Mammary epithelial cell (primary cell): ENCODE measurements around the gene FIZ1.

ENCODE experiments used
- EZH2 ChIP-seq: IDR thresholded peaks from 2 replicates; pipeline ENCODE4 v1.6.1; 2012; ENCODE audit warnings: low read length, inconsistent platforms, borderline replicate concordance
- TF ChIP-seq, protein P1 (sequence below), 2 donors: IDR thresholded peaks in 1 of 2; conservative IDR thresholded peaks in 1 of 2; 2 replicates each; pipeline ENCODE4 v1.5.1; 2011 to 2012; ENCODE audit warnings: inconsistent platforms in 2 of 2, low read length in 2 of 2, mild to moderate bottlenecking in 2 of 2, control low read depth in 1 of 2, low read depth in 1 of 2; ENCODE audit not compliant: insufficient read depth in 1 of 2; ENCODE audit errors: extremely low read depth in 1 of 2

DNA sequence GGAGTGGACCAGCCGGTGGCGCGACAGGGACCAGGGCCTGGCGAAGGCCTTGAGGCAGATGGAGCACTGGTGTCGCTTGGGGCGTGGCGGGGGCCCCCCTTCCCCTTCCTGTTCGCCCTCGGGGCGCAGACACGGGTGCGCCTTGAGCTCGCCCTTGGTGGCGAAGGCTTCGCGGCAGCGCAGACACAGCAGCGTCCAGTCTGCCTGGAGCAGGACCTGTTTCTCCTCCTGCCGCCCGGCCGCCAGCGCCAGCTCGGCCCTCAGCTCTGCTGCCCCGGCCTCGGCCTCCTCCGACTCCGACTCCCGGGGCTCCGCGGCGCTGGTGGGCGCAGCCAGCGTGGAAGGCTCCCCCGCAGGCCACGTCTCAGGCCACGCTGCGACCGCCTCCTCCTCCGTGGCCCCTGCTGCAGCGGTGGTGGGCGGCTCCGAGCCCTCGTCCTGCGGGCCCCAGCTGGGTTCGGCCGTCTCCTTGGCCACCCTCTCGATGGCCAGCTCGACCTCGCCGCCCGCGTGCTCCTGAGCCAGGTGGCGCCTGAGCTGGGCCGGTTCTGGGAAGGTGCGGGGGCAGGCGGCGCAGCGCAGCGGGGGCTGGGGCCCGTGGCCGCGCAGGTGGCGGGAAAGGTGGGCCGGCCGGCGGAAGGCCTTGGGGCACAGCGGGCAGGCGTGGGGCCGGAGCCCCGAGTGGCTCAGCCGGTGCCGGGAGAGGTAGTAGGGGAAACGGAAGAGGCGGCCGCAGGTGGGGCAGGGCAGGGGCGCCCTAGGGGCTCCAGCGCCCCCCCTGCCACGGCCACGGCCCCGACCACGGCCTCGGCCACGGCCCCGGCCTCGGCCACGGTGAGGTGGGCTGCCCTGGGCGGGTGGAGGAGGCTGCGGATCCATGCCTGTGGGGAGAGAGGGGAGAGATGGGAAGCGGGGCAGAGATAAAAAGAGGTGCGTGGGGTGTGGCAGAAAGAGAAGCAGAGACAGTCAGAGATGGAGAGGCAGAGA is 20.3 kb downstream of the FIZ1 start:
- TF ChIP-seq, protein P1, sequence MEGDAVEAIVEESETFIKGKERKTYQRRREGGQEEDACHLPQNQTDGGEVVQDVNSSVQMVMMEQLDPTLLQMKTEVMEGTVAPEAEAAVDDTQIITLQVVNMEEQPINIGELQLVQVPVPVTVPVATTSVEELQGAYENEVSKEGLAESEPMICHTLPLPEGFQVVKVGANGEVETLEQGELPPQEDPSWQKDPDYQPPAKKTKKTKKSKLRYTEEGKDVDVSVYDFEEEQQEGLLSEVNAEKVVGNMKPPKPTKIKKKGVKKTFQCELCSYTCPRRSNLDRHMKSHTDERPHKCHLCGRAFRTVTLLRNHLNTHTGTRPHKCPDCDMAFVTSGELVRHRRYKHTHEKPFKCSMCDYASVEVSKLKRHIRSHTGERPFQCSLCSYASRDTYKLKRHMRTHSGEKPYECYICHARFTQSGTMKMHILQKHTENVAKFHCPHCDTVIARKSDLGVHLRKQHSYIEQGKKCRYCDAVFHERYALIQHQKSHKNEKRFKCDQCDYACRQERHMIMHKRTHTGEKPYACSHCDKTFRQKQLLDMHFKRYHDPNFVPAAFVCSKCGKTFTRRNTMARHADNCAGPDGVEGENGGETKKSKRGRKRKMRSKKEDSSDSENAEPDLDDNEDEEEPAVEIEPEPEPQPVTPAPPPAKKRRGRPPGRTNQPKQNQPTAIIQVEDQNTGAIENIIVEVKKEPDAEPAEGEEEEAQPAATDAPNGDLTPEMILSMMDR (conservative IDR thresholded peaks at IDR 0.05 in 1 of 2, IDR thresholded peaks at IDR 0.05 in 1 of 2; ENCODE audit: extremely low read depth in 1 of 2, insufficient read depth in 1 of 2, low read depth in 1 of 2, low read length in 2 of 2): no peak
- no peak for TF ChIP-seq EZH2
